Mammary epithelial cell (primary cell): ENCODE results near the gene DPPA2.

ENCODE experiments used
- CTCF ChIP-seq, 2 donors: IDR thresholded peaks in 1 of 2; conservative IDR thresholded peaks in 1 of 2; 2 replicates each; pipeline ENCODE4 v1.5.1; 2011 to 2012; ENCODE audit warnings: inconsistent platforms in 2 of 2, low read length in 2 of 2, mild to moderate bottlenecking in 2 of 2, control low read depth in 1 of 2, low read depth in 1 of 2; ENCODE audit not compliant: insufficient read depth in 1 of 2; ENCODE audit errors: extremely low read depth in 1 of 2
- EZH2 ChIP-seq: IDR thresholded peaks from 2 replicates; pipeline ENCODE4 v1.6.1; 2012; ENCODE audit warnings: low read length, inconsistent platforms, borderline replicate concordance

DNA sequence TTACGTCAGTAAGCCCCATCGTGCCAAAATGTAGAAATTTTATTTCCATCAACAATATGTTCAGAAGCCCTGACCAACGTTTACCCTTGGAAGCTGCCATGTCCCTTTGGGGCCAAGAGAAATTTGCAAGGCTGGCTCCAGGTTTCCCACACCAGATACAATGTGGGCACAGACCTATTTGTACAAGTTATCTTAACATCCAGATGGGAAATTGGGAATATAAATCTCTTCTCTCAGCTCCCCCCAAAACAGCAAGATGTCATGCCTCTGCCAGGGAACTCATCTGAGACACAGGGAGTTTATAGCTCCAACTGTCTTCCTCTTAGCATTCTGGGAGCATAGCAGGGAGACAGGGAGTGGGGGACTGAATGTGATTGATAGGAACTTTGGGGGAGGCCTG lies 9.3 kb upstream of the DPPA2 start:
- TF ChIP-seq CTCF (conservative IDR thresholded peaks at IDR 0.05 in 1 of 2, IDR thresholded peaks at IDR 0.05 in 1 of 2; ENCODE audit: extremely low read depth in 1 of 2, insufficient read depth in 1 of 2, low read depth in 1 of 2, low read length in 2 of 2) = no peak
- TF ChIP-seq EZH2 = no peak
